Putamen (tissue), 1 donor: ENCODE results near the gene KIF5C.

Experiments
- DNase-seq: peaks from one replicate; pipeline ENCODE4 v3.0.0-alpha.2; 2016; ENCODE audit warnings: low spot score

KIF5C gene

GRCh38 chr2:148989882-148990493 is 115.0 kb downstream of the KIF5C start:
- DNase-seq = peak; percentile 76

DNA sequence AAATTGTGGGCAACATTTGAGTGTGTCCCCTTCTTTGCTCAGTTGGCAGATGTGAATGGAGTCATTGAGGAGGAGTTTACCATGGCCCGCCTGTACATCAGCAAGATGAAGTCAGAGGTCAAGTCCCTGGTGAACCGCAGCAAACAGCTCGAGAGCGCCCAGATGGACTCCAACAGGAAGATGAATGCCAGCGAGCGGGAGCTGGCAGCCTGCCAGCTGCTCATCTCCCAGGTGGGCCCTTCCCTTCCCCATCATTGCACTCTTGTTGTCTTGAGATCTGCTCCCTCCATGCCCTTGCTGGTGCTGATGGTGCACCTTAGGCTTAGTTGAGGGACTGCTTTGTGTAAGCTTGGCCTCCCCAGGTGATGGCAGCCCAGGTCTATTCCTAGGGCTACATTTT is 115.9 kb downstream of the KIF5C start:
- DNase-seq = no peak

GRCh38 chr2:148992448-148992847 is 117.4 kb downstream of the KIF5C start:
- DNase-seq = no peak

DNA sequence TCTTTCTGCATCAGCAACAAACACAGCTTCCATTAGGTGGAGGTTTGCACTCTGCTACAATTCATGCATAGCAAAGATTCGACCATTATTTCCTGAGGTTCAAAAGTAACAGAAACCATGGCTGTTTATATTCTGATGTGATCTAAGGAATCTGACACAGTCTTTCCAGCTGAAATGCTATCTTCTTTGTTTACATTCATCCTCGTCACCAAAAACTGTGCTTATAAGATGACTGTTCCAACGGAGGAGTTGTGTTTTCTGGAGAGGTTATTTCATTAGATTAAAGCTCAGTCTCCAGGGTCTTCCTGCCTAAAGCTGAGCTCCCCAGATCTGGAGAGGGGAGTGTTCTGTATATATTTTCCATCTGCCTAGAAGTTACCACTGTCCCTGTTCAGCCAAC is 118.3 kb downstream of the KIF5C start:
- DNase-seq = no peak

DNA sequence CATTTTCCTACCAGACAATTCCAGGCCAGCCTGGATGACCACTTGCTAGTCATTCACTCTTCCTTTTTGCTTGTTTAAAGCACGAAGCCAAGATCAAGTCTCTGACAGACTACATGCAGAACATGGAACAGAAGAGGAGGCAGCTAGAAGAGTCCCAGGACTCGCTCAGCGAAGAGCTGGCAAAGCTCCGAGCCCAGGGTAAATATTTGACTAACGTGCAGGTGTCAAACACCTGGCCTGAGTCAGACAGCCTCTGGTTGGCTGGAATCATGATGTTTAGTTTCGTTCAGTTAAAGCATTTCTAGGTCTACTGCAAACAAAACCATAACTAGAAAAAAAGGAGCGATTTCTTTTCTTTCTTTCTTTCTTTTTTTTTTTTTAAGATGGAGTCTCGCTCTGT is 119.3 kb downstream of the KIF5C start:
- DNase-seq = no peak

DNA sequence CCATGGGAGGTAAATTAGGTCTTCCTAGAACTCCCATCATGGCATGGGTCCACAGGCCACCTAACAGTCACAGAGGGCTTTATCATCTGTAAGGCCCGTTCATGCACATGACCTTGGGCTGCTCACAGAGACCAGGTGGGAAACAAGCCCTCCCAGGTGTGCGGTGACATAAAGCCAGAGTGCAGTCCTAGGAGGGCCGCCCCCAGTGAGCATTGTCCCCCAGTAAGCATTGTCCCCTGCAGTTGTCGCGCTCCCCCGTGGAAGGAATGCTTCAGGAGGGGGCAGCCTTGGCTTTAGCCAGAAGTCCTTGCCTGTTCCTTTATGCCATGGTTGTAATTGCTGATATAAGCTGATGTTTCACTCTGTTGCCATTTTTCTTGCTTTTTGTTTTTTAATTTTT is 121.8 kb downstream of the KIF5C start:
- no peak for DNase-seq

DNA sequence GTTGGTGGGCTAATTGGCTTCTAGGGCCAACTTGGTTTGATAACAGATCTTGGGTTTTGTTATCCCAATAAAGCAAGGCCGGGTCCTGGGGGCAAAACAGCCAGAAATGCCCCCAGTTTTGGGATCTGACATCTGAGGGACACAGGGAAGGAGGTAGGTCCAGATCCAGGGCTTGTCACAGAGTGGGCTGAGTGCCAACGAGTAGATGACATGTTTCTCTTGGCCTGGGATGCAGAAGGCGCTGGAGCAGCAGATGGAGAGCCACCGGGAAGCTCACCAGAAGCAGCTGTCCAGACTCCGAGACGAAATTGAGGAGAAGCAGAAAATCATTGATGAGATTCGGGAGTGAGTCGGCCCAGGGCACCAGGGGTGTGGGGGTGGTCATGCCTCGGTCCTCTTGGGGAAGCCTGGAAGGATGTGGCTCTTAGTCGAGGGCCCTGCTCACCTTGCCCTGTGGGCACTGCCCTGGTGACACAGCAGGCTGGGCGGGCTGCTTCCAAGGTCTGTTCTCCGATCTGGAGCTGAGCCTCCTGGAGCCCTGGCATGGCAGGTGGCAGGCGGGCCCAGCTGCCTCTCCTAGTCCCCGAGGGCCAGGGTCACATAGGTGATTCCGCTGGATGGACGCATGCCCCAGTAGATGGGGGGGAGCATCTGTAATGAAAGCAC is 123.3 kb downstream of the KIF5C start:
- DNase-seq = no peak

DNA sequence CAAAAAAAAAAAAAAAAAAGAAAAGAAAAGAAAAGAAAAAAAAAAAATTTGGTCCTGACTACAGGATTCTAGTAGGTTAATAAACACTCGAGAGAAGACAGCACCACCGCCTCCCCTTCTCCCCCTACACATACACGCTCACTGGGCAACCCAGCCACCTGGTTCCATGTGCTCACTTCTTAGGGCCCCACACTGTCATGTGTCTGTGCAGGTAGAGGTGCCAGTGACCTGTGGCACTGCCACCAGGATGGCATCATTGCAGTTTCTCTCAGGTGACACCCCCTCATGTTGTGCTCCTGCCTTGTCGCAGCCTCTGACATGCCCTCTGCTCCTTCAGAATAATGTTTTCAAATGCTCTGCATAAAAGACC is 123.8 kb downstream of the KIF5C start:
- DNase-seq = no peak

- DNase-seq = no peak
Measured at GRCh38 chr2:148999451-148999921, 124.5 kb downstream of the KIF5C start.

- peak; percentile 52 for DNase-seq
Measured at GRCh38 chr2:149000158-149000938, 125.3 kb downstream of the KIF5C start.

DNA sequence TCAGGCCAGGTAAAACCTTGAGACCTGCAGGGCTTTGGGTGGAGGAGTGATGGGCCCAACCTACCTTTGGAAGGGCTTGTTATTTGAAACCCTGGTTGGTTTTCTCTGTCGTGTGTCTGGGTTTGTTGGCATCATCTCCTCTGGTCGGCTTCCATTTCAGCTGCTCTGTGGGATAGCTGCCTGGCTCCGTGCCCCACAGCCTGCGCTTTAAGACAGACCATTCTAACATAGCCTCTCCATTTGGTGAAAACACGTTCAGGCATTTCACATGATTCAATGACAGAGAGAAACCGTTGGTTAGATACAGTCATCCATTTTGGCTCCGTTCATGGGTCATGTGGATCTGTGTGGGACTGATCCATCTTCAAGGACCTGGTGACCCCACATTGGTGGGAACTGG is 126.5 kb downstream of the KIF5C start:
- no peak for DNase-seq

DNA sequence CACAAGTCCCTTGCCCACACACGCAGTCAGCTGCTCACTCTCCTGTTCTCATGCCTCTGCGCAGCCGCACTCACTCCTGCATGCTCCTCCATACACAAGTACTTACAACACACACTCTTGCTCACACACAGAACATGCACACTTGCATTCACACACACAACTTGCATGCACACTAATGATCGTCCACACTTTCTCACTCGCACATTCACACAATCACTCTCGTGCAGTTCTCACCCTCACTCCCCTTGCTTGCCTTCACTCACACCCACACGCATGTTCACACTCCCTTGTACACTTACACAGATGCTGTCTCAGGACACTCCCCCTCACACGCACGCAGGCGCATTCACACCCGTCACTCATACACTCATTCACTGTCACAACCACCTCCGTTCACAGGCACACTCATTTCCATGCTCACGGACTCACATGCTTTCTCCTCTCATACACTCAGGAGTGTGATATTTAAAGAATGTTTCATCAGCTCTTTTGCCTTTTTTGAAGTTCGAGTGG is 127.4 kb downstream of the KIF5C start:
- DNase-seq = no peak

DNA sequence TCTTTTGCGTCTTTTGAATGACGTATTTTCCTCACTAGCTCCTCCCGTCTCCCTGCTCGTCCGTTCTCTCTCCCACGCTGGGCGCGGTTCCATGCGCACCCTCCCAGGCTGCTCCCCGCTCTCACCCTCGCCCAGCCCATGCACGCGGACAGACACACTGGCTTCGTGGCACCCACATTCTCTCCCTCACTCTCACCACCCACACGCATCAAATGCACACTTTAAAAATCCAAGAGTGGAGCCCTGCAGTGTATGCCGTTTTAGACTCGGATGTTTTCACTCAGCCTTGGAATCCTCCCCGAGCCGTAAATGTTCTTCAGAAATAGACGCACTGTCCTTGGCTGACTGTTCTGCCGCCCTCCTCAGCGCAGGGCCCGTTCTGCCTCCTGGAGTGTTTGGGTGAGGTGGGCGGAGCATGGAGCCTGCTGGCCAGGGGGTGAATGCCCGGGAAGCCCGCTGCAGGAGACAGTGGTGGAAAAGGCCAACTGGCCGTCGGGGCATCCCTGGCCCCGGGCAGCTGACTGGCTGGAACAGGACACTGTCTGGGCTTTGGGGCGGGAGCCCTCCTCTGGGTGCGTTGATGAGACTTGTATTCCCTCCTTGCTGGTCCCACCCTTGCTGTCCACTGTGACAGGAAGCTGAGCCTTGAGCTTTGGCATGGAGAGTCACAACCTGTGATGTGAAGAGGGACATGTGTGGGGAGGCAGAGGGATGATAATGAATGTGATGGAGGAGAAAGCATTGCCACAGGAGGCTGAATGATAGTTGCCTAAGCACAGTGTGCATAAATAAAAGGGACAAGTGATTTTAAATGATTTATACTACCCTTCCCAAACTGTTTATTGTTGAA is 128.1 kb downstream of the KIF5C start:
- peak; percentile 75 for DNase-seq

DNA sequence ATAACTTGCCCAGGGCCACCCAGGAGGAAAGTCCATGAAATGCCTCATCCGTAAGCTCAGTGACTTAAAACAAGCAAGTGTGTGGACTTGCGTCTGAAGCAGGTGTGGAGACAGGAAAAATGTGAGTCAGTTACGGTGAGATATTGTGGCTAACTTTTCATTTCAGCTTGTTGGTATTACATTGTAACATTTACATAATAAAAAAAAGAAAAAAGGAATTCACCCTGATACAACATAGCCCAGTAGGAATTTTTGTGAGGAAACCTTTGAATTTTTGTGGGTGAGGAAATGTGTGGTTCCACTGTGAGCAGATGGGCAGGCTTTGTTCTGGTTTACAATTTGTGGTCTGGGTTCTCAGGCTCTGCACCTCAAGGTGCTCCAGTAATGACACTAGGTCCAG is 129.8 kb downstream of the KIF5C start:
- DNase-seq = no peak

- DNase-seq = no peak
Measured at GRCh38 chr2:149005471-149006077, 130.5 kb downstream of the KIF5C start.

- no peak for DNase-seq
Measured at GRCh38 chr2:149006883-149007543, 132.0 kb downstream of the KIF5C start.

- DNase-seq = no peak
Measured at GRCh38 chr2:149008381-149008780, 133.4 kb downstream of the KIF5C start.

DNA sequence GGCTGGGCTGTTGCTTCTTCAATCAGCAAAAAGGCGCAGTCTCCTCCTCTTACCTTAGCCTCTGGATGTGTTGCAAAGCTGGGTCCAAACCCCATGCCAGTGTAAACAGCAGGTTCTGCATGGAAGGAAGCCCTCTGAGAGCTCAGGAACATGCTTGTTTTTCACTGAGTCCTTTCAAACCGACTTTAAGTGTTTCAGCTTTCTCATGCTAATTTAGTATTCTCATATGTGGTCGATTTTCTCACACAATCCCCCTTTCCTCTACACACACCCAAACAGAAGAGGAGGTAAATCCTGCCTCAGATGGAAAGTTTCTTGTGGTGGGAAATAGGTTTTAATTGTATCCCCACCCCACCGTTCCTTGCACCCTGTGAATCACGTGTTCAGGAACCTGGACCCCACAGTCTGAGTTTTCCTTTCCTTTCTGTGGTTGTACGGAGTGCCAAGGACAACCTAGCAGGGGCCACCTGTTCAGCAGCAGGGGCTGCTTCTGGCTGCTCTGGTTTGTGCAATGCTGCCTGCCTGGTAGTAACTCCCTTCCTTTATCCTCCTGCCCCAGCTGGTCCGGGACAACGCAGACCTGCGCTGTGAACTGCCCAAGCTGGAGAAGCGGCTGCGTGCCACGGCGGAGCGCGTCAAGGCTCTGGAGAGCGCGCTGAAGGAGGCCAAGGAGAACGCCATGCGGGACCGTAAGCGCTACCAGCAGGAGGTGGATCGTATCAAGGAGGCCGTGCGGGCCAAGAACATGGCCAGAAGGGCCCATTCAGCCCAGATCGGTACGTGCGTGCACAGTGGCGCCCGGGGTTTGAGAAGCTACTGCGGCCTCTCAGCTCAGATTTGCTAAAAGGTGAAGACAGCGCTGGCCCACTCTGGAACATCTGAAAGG is 134.8 kb downstream of the KIF5C start:
- DNase-seq = no peak

GRCh38 chr2:149012545-149012944 is 137.5 kb downstream of the KIF5C start:
- no peak for DNase-seq

GRCh38 chr2:149015501-149015900 is 140.5 kb downstream of the KIF5C start:
- no peak for DNase-seq
